GM18508 (cell line): ENCODE measurements around the gene DEGS2.
A peak's percentile ranks its signal among the peaks of the same experiment; 100 is the strongest.
"Not testable (repeated sequence)": the region's sequence is repeated elsewhere in the genome, so short reads cannot be mapped to it uniquely, and the experiment has no call there.

Source experiments
- ATAC-seq: cut with Tn5 transposase; IDR thresholded peaks from one replicate; pipeline ENCODE4 v1.9.1; 2021; ENCODE audit warnings: moderate number of reproducible peaks; ENCODE audit not compliant: insufficient read depth, unreplicated experiment

The DEGS2 gene

DNA sequence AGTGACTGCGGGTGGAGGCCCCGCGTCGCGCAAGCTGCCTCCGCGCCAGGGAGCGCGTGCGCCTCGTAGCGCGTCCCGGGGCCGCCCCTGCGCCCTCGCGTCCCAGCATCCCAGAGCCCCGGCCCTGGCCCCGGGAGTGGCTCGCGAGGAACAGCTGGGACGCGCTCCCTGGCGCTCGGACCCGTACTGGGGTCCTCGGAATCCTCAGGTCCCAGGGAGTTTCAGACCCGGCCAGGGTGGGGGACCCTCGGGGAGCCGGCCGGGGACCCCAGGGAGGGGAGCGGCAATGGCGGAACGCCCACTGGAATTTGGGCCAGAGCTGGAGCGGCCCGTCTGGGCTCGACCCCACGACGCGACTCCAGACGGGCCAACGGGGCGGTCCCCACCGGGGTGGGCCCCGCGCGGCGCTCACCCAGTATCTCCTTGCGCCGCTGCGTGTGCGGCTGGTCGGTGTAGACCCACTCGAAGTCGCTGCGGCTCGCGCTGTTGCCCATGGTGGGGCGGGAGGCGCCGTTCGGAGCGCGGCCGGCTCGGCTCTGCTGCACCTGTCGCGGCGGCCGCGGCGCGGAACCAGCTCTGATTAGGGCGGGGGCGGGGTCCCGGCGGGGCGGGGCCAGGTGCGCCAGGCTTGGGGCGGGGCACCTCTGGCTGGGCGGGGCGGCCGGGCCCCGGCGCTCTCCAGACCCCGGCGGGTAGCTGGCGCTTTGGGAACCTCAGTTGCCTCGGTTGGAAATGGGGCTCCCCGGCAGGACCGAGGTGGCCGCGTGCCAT lies at the start of gene DEGS2:
Gene DEGS2, minus strand, starts transcription at position 552 of the 771 bp plus-strand sequence. Its CDS starts 58 bp downstream, at position 494.
- no peak for ATAC-seq

DNA sequence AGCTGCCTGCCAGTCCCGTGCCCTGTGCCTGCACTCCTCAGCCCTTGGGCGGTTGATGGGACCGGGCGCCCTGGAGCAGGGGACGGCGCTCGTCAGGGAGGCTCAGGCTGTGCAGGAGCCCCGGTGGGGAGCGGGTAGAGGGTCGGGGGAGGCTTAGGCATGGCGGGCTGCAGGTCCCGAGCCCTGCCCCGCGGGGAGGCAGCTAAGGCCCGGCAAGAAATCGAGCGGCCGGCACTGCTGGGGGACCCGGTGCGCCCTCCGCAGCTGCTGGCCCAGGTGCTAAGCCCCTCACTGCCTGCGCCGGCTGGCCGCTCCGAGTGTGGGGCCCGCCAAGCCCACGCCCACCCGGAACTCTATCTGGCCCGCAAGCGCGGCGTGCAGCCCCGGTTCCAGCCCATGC lies 48.7 kb upstream of the DEGS2 start:
- ATAC-seq, result not testable (repeated sequence)

DNA sequence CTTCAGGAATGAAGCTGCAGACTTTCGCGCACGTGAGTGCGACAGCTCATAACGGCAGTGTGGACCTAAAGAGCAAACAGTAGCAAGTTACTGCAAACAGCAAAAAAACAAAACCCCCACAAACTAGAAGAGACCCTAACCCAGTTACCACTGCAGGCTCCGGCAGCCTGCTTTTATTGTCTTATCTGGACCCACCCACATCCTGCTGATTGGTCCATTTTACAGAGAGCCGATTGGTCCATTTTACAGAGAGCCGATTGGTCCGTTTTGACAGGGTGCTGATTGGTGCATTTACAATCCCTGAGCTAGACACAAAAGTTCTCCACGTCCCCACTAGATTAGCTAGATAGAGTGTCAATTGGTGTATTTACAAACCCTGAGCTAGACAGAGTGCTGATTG lies 48.1 kb upstream of the DEGS2 start:
- ATAC-seq, result not testable (repeated sequence)

DNA sequence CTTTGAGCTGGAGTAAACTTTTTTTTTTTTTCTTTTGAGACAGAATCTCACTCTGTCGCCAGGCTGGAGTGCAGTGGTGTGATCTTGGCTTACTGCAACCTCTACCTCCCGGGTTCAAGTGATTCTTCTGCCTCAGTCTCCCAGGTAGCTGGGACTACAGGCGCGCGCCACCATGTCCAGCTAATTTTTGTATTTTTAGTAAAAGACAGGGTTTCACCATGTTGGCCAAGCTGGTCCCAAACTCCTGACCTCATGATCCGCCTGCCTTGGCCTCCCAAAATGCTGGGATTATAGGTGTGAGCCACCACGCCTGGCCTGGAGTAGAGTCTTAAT lies 45.4 kb upstream of the DEGS2 start:
- not testable (repeated sequence) for ATAC-seq

DNA sequence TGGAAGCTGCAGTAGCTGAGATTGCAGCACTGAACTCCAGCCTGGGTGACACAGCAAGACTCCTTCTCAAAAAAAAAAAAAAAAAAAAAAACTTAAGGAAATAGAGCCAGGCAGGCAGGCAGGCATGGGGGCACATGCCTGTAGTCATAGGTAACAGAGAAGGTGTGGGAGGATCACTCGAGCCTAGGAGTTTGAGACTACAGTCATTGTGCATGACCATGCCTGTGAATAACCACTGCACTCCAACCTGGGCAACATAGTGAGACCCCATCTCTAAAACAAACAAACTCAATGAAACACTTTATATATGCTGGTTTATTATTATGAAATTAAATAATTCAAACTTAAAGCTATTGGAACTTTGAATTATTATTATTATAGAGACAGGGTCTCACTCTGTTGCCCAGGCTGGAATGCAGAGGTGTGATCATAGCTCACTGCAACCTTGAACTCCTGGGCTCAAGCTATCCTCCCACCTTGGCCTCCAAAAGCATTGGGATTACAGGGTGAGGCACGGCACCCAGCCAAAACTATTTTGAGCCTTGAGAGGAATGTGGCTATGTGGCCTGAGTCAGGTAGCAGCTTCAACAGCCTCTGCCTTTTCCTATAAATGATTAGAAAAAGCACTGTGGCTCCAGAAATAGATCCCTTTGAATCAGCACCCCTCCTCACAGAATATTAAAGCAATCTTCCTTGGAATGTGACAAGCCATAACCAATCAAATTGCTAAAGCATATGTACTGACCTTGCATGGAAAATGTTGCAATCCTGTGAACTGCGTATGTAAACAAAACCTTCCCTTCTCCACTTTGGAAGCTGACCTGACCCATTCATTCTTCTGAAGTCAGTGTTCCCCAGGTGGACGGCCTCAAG lies 44.8 kb upstream of the DEGS2 start:
- ATAC-seq, result no peak

DNA sequence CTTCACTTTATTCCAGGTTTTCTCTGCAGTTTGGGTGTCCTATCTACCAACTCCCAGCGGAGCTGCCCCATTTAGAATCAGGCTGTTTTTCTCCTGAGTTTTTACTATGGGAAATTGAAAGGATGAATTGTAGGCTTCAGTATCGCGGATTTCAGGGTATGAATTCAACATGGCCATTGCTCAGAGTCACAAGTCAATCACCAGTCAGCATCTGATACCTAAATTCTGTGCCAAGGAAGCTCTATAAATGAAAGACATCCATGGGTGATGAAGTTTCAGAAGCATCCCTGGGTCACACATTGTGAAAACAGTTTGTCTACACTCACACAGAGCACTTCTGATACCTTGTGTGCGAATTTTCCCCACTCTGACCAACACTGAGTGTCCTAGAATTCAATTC lies 43.7 kb upstream of the DEGS2 start:
- no peak for ATAC-seq

DNA sequence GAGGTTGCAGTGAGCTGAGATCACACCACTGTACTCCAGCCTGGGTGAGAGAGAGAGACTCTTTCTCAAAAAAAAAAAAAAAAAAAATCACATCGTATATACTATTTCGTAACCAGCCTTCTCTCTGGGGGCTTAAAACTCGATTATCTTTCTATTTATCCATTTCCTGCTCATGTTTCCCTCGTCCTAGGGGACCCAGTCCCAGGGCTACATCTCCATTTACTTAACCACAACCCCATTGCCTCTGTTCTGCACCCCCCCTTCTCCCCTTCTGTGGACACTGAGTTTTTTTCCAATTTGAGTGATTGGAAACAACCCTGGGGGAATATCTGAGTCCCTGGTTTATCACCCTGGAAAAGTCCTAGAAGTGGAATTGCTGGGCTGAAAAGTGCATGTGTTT lies 43.3 kb upstream of the DEGS2 start:
- no peak for ATAC-seq

DNA sequence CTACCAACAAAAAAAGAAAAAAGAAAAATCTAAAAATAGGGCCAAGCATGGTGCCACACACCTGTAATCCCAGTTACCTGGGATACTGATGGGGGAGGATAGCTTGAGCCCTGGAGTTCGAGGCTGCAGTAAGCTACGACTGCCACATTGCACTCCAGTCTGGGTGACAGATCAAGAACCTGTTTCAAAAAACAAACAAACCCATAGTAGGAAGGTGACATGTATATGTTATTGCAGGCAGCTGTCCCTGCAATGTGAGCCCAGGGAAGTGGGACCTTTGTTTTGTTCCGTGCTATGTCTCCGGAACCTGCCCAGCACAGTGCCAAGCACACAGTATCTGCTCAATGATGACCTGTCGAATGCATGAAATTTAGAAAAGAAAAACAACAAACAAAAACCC lies 42.3 kb upstream of the DEGS2 start:
- ATAC-seq, result no peak

DNA sequence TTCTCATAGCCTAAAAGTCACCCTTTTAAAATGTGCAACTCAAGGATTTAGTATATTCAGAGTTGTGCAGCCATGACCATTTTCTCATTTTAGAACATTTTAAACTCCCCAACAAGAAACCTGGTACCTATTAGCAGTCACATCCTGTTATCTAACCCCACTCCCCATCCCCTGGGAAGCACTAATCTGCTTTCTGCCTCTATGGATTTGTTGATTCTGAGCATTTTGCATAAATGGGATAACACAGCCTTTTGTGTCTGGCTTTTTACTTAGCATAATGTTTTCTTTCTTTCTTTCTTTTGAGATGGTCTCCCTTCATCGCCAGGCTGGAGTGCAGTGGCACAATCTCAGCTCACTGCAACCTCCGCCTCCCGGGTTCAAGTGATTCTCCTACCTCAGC lies 40.9 kb upstream of the DEGS2 start:
- ATAC-seq, result no peak

DNA sequence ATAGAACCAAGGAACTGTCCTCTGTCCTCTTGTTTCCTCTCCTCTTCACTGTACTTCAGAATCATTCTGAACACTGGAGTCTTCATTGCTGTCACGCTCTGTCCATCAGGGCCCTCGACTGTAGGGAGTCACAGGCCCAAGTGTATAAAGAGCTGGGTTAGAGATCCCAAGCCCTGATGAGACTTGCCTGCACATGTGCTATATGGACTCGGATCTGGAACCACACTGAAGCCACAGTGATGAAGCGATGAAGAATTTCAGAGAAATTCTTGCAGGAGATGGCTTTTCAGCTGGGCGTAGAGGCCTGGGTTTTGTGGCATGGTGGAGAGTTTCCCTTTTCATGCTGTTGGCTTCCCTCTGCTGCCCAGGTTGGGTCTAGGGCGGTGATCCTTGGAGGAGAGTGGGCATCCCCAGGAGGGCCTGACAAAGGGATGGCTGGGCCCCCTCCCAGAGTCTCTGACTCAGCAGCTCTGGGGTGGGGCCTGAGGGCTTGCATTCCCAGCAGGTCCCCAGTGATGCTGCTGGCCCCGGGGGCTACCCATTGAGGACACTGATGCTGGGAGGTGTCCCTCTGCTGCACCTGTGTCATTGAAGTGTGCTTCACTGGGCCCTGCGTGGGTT lies 39.9 kb upstream of the DEGS2 start:
- no peak for ATAC-seq

DNA sequence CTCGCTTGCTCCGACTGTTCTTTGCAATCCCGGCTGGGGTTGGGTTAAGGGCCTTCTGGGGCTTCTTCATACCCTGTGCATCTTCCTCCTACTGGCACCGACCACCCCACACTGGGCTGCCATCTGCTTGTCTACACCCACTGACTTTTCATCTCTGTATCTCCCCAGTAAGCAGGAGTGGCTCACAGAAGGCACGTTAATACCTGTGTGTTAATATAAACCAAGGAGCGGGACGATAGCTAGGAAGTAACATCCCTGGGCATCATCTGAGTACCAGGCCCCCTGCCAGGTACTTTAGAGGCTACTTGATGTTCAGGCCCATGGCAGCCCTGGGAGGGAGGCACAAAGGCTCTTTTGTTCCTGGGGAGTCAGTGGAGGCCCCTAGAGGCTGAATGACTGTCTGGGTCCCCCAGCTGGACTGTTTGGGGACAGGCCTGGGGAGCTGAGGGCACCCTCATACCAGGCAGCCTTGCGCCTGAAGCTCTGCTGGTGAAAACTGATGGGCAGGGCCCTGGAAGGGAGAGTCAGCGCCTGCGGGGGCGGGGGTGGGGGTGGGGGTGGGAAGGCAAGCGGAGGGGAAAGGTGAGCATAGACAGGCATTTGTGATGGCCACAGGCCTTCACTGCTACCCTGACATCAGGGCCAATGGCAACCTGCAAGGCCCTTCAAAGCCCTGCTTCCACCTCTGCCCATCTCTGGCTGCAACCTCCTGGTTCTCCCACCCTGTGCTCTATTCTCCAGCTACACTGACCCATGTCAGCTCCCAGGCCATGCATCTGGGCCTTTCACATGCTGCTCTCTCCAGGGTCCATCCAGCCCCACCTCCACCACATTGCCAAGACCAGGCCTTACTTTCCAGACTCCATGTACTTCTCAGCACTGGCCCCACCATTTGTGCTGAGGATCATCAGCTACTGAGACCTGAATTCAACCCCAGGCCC lies 34.2 kb upstream of the DEGS2 start:
- ATAC-seq, result no peak

DNA sequence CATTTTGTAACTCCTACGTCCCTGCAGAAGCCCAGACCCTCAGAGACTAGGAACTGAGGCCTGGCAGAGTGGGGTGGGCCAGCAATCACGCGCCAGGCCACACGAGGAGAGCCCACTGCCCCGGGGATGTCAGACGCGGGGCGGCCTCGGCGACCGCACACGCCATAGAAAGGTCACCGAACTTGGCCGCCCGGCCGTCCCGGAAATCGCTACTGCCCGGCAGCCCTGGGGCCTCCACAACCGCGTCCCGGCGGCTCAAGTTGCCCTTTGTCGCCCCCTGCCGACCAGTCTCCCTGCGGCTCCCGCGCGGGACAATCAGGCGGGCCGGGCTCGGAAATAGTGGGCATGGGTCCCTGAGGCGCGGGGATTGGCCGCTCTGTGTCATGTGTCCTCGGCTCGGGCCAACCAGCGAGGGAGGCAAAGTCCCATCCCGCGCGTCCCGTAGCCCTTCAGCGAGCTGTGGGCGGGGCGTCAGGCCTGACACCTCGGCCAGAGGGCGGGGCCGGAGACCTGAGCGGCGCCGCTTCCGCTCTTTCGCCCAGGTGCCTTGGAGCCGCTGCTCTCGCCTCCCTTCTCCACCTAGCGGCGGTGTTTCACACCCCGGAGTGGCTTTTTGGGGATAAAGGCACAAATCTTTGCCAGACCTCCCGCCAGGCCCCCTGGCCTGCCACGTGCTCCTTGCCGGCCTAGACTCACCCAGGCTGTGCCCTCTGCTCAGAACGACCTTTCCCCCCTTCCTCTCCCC lies 33.4 kb upstream of the DEGS2 start:
- ATAC-seq, result peak; percentile 93

DNA sequence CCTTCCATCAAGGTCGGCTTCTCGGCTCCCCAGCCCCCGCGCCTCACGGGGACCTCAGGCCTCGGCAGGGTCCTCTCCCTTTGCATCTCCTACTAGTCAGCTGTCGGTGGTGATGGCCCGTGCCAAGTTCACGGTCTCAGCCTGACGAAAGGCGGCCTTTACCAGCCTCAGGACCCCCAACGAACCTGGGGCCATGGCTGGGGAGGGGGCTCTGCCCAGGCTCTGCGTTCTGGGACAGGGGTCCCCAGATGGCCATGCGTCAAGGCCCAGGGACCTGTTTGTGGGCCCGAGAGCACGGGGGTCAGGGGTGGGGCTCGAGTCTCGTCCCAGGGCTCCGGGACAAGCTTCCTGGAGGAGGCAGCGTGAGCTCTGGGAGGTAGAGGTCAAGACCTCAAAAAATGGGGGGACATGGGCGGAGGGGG lies 32.8 kb upstream of the DEGS2 start:
- ATAC-seq, result no peak

DNA sequence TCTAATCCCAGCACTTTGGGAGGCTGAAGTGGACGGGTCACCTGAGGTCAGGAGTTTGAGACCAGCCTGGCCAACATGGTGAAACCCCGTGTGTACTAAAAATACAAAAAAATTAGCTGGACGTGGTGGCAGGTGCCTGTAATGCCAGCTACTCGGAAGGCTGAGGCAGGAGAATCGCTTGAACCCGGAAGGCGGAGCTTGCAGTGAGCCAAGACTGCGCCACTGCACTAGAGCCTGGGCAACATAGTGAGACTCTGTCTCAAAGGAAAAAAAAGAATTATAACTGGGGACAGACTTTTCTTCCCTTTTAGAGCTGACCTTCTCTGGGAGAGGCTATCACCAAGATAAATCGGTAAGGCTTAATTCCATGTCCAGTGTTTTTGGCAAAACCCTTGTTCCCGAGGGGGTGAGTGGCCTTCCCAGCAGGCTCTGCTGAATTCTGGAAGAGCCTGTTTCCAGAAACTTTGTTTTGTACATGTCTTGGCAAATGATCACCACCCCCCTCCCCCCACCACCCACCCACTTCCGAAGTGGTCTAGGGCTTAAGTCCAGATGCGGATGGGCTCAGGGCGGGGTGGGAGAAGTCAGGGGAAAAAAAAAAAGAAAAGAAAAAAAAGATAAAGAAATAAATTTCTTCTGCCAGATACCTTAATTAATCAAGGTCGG lies 32.3 kb upstream of the DEGS2 start:
- ATAC-seq, result no peak

DNA sequence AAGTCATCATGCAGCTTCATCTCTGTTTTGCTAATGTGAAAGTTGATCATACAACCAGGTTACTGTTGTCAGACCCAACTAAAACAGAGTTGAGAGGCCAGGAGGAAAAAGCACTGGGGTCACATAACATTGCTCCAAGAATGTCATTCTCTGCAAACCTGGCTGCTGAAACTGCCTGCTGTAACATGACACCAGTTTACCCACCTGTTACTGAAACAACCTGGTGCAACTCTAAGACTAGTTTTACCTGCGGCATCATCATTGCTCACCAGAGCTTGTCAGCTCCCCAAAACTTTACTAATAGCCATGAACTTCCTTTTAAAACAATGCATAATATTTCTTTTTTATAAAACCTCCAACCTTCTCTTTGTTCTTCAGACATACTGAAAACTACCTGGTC lies 30.7 kb upstream of the DEGS2 start:
- no peak for ATAC-seq

DNA sequence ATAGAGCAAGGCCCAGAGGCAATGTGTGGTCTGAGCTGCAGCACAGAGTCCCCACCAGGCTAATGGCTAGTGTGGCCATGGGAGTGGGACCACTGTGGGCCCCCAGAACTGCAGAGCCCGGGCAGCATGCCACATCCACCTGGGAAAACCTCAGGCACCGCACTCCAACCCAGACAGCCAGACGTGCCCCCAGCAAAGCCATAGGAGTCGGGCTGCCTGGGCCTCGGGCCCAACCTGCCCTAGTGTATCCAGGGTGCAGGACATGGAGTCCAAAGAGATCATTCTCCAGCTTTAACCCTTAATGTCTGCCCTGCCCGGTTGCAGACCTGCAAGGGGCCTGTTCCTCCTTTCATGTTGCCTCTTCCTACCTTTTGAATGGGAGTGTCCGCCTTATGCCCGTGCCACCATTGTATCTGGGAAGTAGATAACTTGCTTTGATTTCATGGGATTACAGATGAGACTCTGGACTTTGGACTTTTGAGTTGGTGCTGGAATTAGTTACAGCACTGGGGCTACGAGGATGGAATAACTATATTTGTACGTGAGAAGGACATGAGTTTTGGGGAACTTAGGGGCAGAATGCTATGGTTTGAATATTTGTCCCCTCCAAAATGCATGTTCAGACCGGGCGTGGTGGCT lies 29.1 kb upstream of the DEGS2 start:
- ATAC-seq, result no peak

DNA sequence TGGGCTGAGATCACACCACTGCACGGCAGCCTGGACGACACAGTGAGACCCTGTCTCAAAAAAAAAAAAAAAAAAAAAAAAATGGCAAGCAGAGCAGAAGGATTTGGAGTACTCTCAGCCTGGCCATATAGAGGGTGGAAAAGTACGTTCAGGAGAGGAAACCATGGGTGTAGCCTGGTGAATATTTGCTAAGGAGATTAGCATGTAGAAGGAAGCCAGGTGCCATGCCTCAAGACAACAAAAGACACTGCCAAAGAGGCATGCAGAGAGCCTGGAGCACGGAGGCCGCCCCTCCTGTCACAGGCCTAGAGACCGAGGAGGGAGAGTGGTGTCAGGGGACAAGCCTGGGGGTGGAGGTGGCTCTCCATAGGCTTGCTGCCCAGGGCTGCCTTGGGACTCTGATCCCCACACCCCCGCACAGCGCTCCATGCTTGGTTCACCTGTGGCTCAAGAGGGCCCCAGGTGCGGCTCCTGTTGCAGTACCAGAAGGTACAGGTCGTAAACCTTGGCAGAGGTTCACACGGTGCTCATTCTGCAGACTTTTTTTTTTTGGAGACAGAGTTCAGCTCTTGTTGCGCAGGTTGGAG lies 27.9 kb upstream of the DEGS2 start:
- ATAC-seq, result no peak
